GM19395 (cell line): Measurements from ENCODE around the gene FMO5.
"Not testable (repeated sequence)": the region's sequence is repeated elsewhere in the genome, so short reads cannot be mapped to it uniquely, and the experiment has no call there.

Source experiments
- ATAC-seq: cut with Tn5 transposase; IDR thresholded peaks from one replicate; pipeline ENCODE4 v1.9.1; 2021; ENCODE audit warnings: mild to moderate bottlenecking, moderate library complexity; ENCODE audit not compliant: unreplicated experiment

FMO5 gene

DNA sequence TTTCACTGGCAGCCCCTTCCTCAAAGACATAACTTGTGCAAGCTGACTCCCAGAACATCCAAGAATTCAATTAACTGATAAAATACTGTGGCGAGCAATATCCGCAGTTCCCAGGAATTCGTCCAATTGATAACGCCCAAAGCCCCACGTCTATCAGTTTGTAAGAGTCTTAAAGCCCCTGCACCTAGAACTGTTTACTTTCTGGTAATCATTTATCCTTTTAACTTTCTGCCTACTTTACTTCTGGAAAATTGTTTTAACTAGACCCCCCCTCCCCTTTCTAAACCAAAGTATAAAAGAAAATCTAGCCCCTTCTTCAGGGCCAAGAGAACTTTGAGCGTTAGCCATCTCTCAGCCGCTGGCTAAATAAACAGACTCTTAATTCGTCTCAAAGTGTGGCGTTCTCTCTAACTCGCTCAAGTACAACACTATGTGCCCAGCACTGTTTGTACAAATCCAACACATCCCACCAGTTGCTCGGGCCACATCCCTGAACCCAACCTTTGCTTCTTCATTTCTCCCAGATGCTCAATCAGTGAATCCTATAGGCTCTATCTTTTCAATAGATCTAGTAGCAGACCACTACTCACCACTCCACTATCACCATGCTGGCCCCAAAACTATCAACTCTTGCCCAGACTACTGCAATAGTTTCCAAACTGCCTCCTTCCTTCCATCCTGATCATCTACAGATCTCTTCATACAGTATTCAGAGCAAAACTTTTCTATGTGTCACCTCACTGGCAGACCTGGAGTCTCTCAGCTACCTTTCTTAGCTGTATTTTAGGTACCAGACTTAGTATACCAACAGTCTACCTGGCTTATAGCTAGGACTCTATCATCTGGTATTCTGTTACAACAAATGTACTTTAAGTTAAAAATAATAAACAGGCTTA lies 14.0 kb upstream of the FMO5 start:
- no peak for ATAC-seq

DNA sequence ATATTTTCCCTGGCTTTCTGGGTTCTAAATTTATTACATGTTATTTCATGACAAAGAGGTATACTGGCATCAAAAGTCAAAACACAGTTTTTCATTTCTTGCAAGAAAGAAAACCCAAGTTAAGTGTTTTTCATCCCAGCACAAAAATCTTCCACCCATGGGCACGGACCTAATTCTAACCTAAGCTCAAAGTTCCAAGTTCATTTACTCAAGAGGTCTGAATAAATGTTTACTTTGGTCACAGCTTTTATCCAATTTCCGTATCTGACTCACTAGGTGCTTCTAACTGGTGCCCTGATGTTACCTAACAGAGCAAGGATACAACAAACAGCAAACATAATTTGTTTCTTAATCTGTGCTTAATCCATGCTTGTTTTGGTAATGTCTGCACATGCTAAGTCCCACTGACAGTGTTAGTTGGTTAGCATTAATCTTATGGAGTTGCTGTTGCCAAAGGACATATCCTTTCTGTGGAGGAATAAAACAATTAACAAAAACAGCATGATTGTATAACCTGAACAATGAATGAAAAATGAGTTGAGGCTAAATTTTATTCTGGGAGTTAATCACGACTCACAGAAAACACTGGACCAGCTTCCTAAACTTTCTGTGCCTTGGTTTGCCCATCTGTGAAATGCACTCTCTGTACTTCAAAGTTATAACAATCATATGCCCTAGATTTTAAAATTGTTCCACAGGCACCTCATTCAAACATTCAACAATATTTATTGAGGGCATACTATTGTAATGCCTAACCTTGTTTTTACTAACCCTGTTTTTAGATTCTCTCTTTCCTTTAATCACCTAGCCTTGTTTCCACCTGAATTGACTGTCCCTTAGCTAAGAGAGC lies 13.1 kb upstream of the FMO5 start:
- ATAC-seq = no peak

DNA sequence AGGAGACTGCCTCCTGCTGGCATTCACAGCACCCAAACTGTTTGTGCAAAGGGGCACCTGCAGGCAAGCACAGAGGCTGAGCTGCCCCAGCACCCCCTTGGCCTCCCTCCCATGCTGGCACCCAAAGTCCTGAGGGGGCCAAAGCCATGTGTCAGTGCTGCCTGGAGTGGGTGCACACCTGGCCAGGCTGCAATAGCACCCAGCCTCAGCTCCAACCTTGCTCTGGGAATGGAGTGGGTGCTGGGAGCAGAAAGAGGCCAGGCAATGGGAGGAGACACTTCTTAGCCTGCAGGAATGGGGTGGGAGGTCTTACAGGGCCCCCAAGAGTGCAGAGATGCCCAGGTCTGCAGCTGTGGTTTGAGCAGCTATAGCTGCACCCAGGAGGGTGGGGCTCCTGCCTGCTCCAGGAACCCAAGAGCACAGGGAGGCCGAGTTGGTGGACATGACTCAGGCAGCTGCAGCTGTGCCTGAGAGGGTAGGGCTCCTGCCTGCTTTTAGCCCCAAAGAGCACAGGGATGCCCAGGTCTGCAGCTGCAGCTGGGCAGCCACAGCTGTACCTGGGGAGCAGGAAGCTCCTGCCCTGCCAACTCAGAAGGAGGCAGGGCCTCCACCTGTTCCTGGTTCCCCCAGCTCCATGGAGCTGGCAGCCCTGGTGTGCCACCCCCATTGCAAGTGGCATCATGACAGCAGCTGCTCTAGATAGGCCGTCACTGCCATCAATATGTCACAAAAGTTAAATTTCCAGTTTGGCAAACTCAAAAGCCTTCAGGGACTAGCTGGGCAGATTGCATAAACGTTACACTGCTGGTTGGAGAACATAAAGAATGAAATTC lies 12.0 kb upstream of the FMO5 start:
- no peak for ATAC-seq

DNA sequence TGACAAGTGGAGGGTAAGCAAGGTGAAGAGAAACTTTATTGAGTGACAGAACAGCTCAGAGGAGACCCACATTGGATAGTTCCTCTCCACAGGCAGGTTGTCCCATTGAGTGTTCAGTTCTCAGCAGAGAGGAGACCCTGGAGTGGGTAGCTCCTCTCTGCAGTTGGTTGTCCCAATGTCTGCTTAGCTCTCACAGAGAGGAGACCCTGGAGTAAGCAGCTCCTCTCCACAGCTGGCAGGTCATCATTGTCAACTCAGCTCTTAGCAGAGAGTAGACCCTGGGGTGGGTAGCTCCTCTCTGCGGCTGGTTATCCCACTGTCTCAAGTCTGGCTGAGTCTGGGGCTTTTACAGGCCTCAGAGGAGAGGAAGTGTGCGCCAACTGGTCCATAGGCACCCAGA lies 11.3 kb upstream of the FMO5 start:
- no peak for ATAC-seq

DNA sequence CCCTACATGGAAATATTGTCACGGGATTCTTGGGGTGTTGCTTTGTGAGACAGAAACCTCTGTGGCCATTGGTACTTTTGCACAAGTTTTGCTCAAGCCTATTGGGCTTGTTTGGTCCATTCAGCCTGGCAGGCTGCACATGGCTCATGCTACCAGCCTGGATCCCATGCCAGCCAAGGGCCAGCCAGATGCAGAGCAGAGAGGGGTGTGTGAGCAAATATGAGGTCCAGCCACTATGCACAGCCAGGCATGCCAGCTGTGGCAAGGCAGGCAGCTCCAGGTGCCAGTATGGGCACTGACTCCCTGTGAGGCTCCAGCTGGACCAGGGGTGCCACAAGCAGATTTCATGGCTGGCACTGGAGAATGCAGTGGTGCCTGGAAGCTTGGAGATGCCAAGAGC lies 10.7 kb upstream of the FMO5 start:
- ATAC-seq = no peak

DNA sequence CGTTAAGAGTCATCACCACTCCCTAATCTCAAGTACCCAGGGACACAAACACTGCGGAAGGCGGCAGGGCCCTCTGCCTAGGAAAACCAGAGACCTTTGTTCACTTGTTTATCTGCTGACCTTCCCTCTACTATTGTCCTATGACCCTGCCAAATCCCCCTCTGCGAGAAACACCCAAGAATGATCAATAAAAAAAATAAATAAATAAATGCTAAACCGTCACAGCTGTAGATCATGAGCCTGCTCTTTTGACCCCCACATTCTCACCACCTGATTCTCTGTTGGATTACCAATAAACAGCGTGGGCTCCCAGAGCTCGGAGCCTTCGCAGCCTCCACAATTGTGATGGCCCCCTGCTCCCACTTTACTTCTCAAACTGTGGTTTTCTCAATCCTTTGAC lies 8.8 kb upstream of the FMO5 start:
- ATAC-seq = not testable (repeated sequence)

- ATAC-seq = not testable (repeated sequence)
Observed at GRCh38 chr1:147231032-147231431, 5.9 kb upstream of the FMO5 start.

- ATAC-seq = no peak
Observed at GRCh38 chr1:147223740-147224615, 1.2 kb downstream of the FMO5 start.

GRCh38 chr1:147218606-147219005 lies 6.5 kb downstream of the FMO5 start:
- ATAC-seq = no peak

DNA sequence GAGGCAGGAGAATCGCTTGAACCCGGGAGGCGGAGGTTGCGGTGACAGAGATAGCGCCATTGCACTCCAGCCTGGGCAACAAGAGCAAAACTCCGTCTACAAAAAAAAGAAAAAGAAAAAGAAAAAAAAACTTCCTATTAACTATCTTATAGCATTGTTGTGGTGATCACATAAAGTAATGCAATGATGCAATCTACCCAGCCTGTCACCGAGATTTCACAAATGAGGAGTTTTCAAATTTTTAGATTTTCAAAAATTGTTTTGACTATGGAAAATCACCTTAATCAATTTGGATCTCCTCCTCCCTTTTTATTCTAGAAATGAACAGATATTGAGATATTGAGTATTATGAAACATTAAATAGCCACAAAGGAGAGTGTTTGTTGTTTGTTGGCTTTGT lies 8.0 kb downstream of the FMO5 start:
- no peak for ATAC-seq

DNA sequence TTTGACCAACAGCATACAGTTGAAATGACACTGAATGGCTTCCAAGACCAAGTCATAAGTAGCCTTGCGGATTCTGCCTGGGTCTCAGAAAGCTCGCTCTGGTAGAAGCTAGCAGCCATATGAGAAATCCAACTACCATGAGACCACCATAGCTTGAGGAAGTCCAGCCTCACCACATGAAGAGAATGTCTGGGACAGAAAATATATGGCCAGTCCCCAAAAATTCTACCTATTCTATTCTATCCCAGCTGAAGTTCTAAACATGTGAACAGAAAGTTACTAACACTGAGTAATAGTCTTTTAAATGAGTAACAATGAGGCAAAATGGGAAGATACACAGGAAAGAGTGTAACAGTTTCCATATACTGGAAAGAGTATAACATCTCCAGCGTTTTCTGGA lies 9.0 kb downstream of the FMO5 start:
- ATAC-seq = no peak

DNA sequence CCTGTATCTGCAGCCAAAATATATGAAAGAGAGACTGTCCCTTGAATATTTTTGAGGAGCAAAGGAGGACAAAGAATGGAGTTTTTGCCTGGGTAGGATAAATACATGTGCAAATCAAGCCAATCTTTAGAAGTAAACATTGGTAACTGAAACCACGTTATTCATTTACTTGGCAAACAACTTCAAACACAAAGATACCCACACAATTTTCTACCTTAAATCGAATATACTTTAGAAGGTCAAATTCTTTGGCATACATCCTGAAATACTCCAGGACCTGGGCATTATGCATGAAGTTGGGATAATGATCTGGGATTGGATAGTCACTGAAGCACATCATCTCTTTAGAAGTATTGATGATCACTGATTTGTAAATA lies 9.6 kb downstream of the FMO5 start:
- no peak for ATAC-seq

- no peak for ATAC-seq
Observed at GRCh38 chr1:147214842-147215539, 10.1 kb downstream of the FMO5 start.

DNA sequence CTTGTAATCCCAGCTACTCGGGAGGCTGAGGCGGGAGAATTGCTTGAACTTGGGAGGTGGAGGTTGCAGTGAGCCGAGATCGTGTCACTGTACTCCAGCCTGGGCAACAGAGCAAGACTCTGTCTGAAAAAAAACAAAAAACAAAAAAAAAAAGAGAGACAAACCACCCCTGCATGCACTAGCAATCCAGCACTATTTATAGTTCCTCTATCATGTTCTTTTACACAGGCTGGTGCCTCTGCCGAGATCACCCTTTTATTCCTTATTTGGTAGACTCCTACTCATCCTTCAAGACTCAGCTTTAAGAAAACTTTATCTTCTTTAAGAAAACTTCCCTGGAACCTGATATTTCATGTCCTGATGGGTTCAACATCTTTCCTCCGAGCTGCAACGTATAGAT lies 10.8 kb downstream of the FMO5 start:
- ATAC-seq = no peak

- no peak for ATAC-seq
Observed at GRCh38 chr1:147213271-147213670, 11.9 kb downstream of the FMO5 start.

DNA sequence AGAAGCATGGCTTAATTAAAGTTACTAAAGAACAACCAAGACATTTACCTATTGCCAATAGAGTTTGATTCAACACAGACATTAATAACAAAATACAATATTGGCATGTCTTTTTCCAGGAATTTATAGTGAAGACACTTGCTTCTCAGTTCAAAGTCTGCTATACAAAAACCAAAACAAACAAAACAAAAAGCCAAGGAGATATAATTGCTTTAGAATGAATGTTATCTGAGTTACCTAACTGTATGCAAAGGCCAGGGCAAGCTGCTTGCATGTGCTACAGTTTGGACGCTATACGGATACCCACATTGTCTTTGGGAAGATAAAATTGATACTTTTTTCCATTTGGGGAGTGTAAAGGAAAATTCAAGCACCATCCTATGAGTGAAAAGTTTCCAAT lies 13.6 kb downstream of the FMO5 start:
- no peak for ATAC-seq

DNA sequence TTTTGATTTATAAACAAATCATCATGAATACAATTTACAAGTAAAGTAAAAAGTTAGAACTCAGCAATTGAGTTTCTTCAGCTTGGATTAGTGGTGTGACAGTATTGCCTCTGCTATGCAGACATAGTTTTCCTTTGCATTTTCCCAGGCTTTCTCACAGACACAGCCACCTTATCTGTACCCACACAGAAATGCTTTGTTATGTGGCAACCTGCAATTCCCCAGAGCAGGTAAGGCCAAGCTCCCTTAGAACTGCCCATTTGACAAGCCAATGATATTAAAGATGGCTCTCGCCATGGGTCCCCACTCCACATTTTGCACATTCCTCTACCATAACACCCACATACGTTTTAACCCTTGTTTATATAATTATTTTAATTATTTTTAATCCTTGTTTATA lies 14.2 kb downstream of the FMO5 start:
- ATAC-seq = no peak

DNA sequence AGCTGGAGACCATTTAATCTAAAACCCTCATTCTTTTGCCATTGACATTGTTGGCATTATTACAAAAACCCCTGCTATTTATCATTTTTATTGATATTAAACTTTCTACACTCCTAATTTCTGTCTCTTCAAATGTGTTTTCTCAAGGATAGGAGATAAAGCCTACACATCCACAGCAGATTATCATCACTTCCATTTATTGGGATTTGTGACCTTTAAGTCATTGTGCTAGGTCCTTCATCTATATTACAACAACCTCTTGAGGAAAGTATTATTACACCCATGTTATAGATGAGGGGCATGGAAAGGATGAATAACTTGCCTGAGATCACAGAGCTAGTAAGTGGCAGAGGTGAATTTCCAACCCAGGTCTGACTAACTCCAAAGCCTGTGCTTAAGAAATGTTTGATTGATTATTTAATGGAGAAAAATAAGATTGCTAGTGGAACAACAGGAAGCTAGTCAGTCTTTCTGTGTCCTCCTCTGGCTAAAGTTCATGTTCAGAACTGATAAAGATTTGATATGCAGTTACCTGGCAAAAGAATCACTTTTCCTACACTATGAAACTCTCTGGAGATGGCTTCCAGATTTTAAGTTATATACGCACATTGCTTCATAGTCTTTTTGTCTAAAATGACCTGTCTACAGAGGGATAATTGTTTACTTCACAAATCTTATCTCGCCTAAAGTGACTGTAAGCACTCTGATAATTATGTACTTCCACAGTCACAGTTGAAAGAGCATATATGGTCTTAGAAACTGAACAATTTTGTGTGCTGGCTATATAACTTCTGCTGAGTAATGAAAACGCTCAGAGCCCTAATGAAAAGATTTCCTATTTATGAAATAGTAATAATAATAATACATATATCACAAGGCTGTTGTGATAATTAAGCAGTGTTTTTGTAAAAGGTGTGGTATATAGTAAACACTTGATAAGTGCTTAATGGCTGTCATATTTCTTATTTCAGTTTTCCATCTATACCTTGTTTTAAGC lies 15.0 kb downstream of the FMO5 start:
- ATAC-seq = no peak
